HepG2 (cell line): ENCODE measurements around the gene RNASE7. TPM values are rescaled to one million over a fixed set of nuclear protein-coding genes. Genes with fewer than 3 reads are reported as not detected.

Experiments
- ATAC-seq: fragments of 200-7000 bp; cut with Tn5 transposase; 3 replicates; pipeline ENCODE4 v1.9.1; 2020; ENCODE audit warnings: mild to moderate bottlenecking, moderate library complexity
- BruUV-seq: library from RNA; stranded (reverse); fragments of 400-500 nt; replicated peaks from 2 replicates; lab custom pipeline; 2021; lab: Mats Ljungman, UMichigan
- CTCF ChIA-PET: fragments of 300-600 bp; formaldehyde crosslinking; extraction: SDS; loops from one replicate; lab custom pipeline; 2021; ENCODE audit warnings: low total read pairs, inconsistent platforms, low intra/inter-chr PET ratio; lab: Yijun Ruan, JAX
- POLR2A ChIA-PET: fragments of 350-600 bp; sonication (Branson Sonifier 250); formaldehyde crosslinking; loops from one replicate; lab custom pipeline; 2020; ENCODE audit warnings: antibody characterized with exemption, inconsistent platforms; lab: Yijun Ruan, JAX
- DNase-seq: peaks from one replicate; pipeline ENCODE4 v3.0.0-alpha.2; 2015; ENCODE audit warnings: low spot score
- FAIRE-seq: peaks from 3 replicates; lab custom pipeline; 2011; peaks lifted over from hg19 to GRCh38; lab: Jason Lieb, UNC
- H2AFZ ChIP-seq: one replicate; pipeline ENCODE4 v1.6.1; 2011; ENCODE audit warnings: low read length, inconsistent platforms
- H3K27ac ChIP-seq: fragments of 300-600 bp; 3 replicates; pipeline ENCODE4 v1.8.0; 2011; ENCODE audit warnings: mixed run types, mild to moderate bottlenecking, mixed read lengths, low read length, inconsistent platforms; ENCODE audit not compliant: insufficient read depth; ENCODE audit errors: extremely low read length
- H3K27me3 ChIP-seq, 2 experiments: fragments of 200-600 bp in 1 of 2; 2 replicates in 1 of 2; 3 replicates in 1 of 2; pipeline versions ENCODE4 v1.6.0 to v1.8.0; 2011; ENCODE audit warnings: low read length in 2 of 2, mild to moderate bottlenecking in 2 of 2, moderate library complexity in 2 of 2, inconsistent platforms in 1 of 2; ENCODE audit not compliant: insufficient read depth in 2 of 2, control insufficient read depth in 1 of 2
- H3K36me3 ChIP-seq, 2 experiments: fragments of 200-600 bp in 1 of 2; replicated peaks in 1 of 2; 2 replicates in 1 of 2; 3 replicates in 1 of 2; pipeline versions ENCODE4 v1.5.1 to v1.8.0; 2011; ENCODE audit warnings: low read length in 2 of 2, inconsistent platforms in 1 of 2; ENCODE audit not compliant: insufficient read depth in 2 of 2, control insufficient read depth in 1 of 2
- H3K4me1 ChIP-seq: 2 replicates; pipeline ENCODE4 v1.5.1; 2012; ENCODE audit warnings: low read length, inconsistent platforms; ENCODE audit not compliant: insufficient read depth
- H3K4me2 ChIP-seq: 2 replicates; pipeline ENCODE4 v1.6.0; 2011; ENCODE audit warnings: low read depth, low read length, inconsistent platforms
- H3K4me3 ChIP-seq, 3 experiments: fragments of 200-600 bp in 1 of 3; sonication (generic), shearing (Covaris generic) in 1 of 3; replicated peaks in 1 of 3; 2 replicates each; pipeline ENCODE4 v1.5.1; 2011 to 2016; ENCODE audit warnings: low read length in 3 of 3, inconsistent platforms in 2 of 3, low read depth in 2 of 3, mild to moderate bottlenecking in 2 of 3, control low read depth in 1 of 3, mixed read lengths in 1 of 3; ENCODE audit not compliant: insufficient read depth in 1 of 3
- H3K79me2 ChIP-seq: one replicate; pipeline ENCODE4 v1.6.1; 2011; ENCODE audit warnings: low read length, inconsistent platforms; ENCODE audit not compliant: insufficient read depth
- H3K9ac ChIP-seq: 2 replicates; pipeline ENCODE4 v1.6.0; 2011; ENCODE audit warnings: mild to moderate bottlenecking, low read depth, low read length, inconsistent platforms; ENCODE audit not compliant: insufficient read depth
- H3K9me3 ChIP-seq: 2 replicates; pipeline ENCODE4 v1.5.1; 2012; ENCODE audit warnings: mild to moderate bottlenecking, low read length
- H4K20me1 ChIP-seq: 2 replicates; pipeline ENCODE4 v1.6.0; 2011; ENCODE audit warnings: inconsistent platforms, mild to moderate bottlenecking, low read length, moderate library complexity; ENCODE audit not compliant: insufficient read depth
- PHB2 ChIP-seq: fragments of 450-650 bp; IDR thresholded peaks from 2 replicates; pipeline ENCODE4 v1.6.1; 2018; ENCODE audit not compliant: partially characterized antibody
- SCMH1 ChIP-seq: sonication (generic); formaldehyde crosslinking; IDR thresholded peaks from 2 replicates; pipeline ENCODE4 v1.9.0; 2021; ENCODE audit warnings: missing genetic modification reagents, mild to moderate bottlenecking, borderline replicate concordance
- SUZ12 ChIP-seq: fragments of 150-350 bp; IDR thresholded peaks from 2 replicates; pipeline ENCODE4 v1.6.1; 2014; ENCODE audit warnings: low read depth, low read length
- ZNF558 ChIP-seq: sonication (generic); formaldehyde crosslinking; IDR thresholded peaks from 2 replicates; pipeline ENCODE4 v1.9.0; 2022; ENCODE audit warnings: mild to moderate bottlenecking, missing genetic modification reagents, borderline replicate concordance
- ZNF878 ChIP-seq: sonication (generic); formaldehyde crosslinking; IDR thresholded peaks from 2 replicates; pipeline ENCODE4 v1.8.1; 2023; ENCODE audit warnings: mild to moderate bottlenecking, missing genetic modification reagents, moderate library complexity
- WGBS: methylation state at CpG from one replicate; pipeline ENCODE4 v1.1.6; 2017; ENCODE audit warnings: low lambda C conversion rate; 5-methylcytosine and 5-hydroxymethylcytosine counted together
- in situ Hi-C: cut with HindIII; loops from 2 replicates; pipeline ENCODE4 v1.10.0; 2017; ENCODE audit warnings: low pct_unique_long_range_greater_than_20kb; ENCODE audit not compliant: extremely low pct_ligation_motif_present
- intact Hi-C: fragments of 100-400 bp; cut with micrococcal nuclease; formaldehyde crosslinking; loops from one replicate; pipeline ENCODE4 v1.10.0; 2022; ENCODE audit not compliant: unreplicated experiment
- polyA plus RNA-seq, 8 experiments: library from polyadenylated mRNA; depleted of rRNA in 3 of 8; stranded (reverse) in 7 of 8; unstranded in 1 of 8; fragments of >200 nt; fragmentation: Illumina TruSeq in 4 of 8; extraction: Trizol in 4 of 8; gene quantifications; 2 replicates each; pipeline versions ENCODE4 v1.2.1 to v1.2.3, GENCODE V29; 2011 to 2016; ENCODE audit warnings: low read depth in 4 of 8, missing spikeins in 1 of 8, mixed read lengths in 1 of 8; ENCODE audit not compliant: insufficient read depth in 1 of 8
- total RNA-seq, 5 experiments: library from RNA; depleted of rRNA; stranded (reverse); fragments of >200 nt; fragmentation: Illumina TruSeq; extraction: Trizol; gene quantifications; 2 replicates each; pipeline ENCODE4 v1.2.3, GENCODE V29; 2016; ENCODE audit warnings: low read depth in 1 of 5
- TF ChIP-seq, protein P1 (sequence below): sonication (generic); formaldehyde crosslinking; IDR thresholded peaks from 2 replicates; pipeline ENCODE4 v1.4.0; 2020; ENCODE audit warnings: mild to moderate bottlenecking, missing genetic modification reagents, borderline replicate concordance

Gene RNASE7
- total and polyA plus RNA-seq, 2 of the 13 experiments (the other 11 are each of a cell fraction or from before 2014, with no cell fraction given), result 0.04 TPM; not detected in 1

DNA sequence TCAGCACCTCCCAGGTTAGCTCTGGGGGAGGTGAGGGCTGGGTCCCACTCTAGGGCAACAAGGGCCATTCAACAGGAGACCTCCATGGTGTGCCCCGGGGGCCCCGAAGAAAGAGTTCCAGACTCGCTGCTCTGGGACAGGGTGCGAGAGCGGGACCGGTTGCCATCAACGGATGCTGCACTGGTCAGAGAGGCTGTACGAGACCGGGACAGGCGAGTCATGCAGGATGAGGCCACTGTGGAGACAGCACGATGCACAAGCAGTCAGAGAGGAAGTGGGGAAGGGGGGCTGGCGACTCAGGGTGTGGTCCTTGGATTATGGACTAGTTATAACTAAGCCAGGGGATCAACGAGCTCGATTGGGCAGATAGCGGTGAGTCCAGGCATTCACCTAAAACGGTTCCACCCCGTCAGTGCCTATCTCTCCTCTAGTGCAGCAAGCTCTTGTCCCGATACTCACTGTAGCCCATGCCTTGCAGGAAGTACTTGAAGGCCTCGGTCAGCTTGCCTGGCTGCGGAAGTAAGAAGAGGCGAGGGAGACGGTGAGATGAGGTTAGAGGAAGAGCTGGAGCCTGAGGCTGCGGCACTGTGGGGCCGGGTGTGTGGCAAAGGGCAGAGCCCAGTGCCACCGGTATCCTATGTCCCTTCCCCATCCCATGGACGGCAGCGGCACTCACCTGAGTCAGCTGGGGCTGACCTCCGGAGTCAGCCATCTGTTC lies 24.5 kb upstream of the RNASE7 start:
- Histone ChIP-seq H3K4me2 (no peak overlapping the region), H4K20me1 (no peaks in the 10 kb centered on the region), H3K4me3 (no peak overlapping the region), H3K27ac (no peak overlapping the region), H3K36me3 (peaks cover 35 to 51% of the 10 kb centered on the region in 2 experiments), H3K79me2 (no peaks in the 10 kb centered on the region), H3K4me1 (peaks cover 27% of the 10 kb centered on the region), H3K9me3 (no peaks in the 10 kb centered on the region), H2AFZ (no peak overlapping the region), H3K9ac (no peak overlapping the region), H3K27me3 (no peaks in the 10 kb centered on the region)
- 91% methylated on average over 28 of the region's 28 CpGs for WGBS
- FAIRE-seq (no peak), DNase-seq (no peak), ATAC-seq (no peak)
- intact Hi-C loops (no loop called here), in situ Hi-C loops (loop anchor here (5.0 kb wide), 1 partner anchor 85 kb away; the partner anchor contains the start of gene TMEM253)
- CTCF ChIA-PET, result interaction anchor here (1.1 to 7.1 kb wide), 2 partner anchors 21 to 74 kb away, joined by 3 to 174 read pairs; no protein-coding TSS in a partner anchor
- POLR2A ChIA-PET, result interaction anchor here (1.5 to 8.0 kb wide), 4 partner anchors 22 to 53 kb away, joined by 4 to 112 read pairs (median 21); partner anchors contain the start of gene ARHGEF40
- TF ChIP-seq ZNF878 (CRISPR knock-in tag) (no peak), ZNF558 (CRISPR knock-in tag) (no peak), SUZ12 (no peak), PHB2 (no peak), SCMH1 (CRISPR knock-in tag) (no peak)
- TF ChIP-seq, protein P1, sequence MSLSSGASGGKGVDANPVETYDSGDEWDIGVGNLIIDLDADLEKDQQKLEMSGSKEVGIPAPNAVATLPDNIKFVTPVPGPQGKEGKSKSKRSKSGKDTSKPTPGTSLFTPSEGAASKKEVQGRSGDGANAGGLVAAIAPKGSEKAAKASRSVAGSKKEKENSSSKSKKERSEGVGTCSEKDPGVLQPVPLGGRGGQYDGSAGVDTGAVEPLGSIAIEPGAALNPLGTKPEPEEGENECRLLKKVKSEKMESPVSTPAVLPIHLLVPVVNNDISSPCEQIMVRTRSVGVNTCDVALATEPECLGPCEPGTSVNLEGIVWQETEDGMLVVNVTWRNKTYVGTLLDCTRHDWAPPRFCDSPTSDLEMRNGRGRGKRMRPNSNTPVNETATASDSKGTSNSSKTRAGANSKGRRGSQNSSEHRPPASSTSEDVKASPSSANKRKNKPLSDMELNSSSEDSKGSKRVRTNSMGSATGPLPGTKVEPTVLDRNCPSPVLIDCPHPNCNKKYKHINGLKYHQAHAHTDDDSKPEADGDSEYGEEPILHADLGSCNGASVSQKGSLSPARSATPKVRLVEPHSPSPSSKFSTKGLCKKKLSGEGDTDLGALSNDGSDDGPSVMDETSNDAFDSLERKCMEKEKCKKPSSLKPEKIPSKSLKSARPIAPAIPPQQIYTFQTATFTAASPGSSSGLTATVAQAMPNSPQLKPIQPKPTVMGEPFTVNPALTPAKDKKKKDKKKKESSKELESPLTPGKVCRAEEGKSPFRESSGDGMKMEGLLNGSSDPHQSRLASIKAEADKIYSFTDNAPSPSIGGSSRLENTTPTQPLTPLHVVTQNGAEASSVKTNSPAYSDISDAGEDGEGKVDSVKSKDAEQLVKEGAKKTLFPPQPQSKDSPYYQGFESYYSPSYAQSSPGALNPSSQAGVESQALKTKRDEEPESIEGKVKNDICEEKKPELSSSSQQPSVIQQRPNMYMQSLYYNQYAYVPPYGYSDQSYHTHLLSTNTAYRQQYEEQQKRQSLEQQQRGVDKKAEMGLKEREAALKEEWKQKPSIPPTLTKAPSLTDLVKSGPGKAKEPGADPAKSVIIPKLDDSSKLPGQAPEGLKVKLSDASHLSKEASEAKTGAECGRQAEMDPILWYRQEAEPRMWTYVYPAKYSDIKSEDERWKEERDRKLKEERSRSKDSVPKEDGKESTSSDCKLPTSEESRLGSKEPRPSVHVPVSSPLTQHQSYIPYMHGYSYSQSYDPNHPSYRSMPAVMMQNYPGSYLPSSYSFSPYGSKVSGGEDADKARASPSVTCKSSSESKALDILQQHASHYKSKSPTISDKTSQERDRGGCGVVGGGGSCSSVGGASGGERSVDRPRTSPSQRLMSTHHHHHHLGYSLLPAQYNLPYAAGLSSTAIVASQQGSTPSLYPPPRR (CRISPR knock-in tag), result no peak
- BruUV-seq, result no TSS peak
